SJCRH30 (cell line): ENCODE results near the gene SOX5. TPM values are rescaled to one million over a fixed set of nuclear protein-coding genes. Genes with fewer than 3 reads are reported as not detected.

Experiments used
- DNase-seq, 2 experiments: peaks; one replicate each; pipeline ENCODE4 v3.0.0-alpha.2; 2015 to 2020
- H3K27ac ChIP-seq: fragments of 250-450 bp; sonication (Bioruptor Pico); 2 replicates; pipeline ENCODE4 v1.5.1; 2020; ENCODE audit warnings: mild to moderate bottlenecking, moderate library complexity
- H3K27me3 ChIP-seq: fragments of 250-450 bp; sonication (Bioruptor Pico); 2 replicates; pipeline ENCODE4 v1.5.1; 2020; ENCODE audit warnings: mild to moderate bottlenecking, moderate library complexity
- H3K36me3 ChIP-seq: fragments of 250-450 bp; sonication (Bioruptor Pico); 2 replicates; pipeline ENCODE4 v1.5.1; 2020; ENCODE audit warnings: mild to moderate bottlenecking, moderate library complexity
- H3K4me1 ChIP-seq: fragments of 250-450 bp; sonication (Bioruptor Pico); 2 replicates; pipeline ENCODE4 v1.5.1; 2020; ENCODE audit warnings: mild to moderate bottlenecking, moderate library complexity
- H3K4me3 ChIP-seq: fragments of 250-450 bp; sonication (Bioruptor Pico); 2 replicates; pipeline ENCODE4 v1.5.1; 2020; ENCODE audit warnings: mild to moderate bottlenecking, moderate library complexity
- H3K9me3 ChIP-seq: fragments of 250-450 bp; sonication (Bioruptor Pico); replicated peaks from 2 replicates; pipeline ENCODE4 v1.5.1; 2020; ENCODE audit warnings: mild to moderate bottlenecking, moderate library complexity
- total RNA-seq: library from RNA; depleted of rRNA; stranded (reverse); fragments of >200 nt; shearing (Covaris generic); gene quantifications from 2 replicates; pipeline ENCODE4 v1.2.3, GENCODE V29; 2014

SOX5 gene
- total RNA-seq, 1 experiment from 2014 or later = 13.7 TPM

- Histone ChIP-seq H3K36me3 (no peaks in the 10 kb centered on the region), H3K9me3 (no peaks in the 10 kb centered on the region), H3K4me1 (peaks cover 14% of the 10 kb centered on the region), H3K4me3 (no peak overlapping the region), H3K27ac (peak overlapping the region; percentile 39), H3K27me3 (no peaks in the 10 kb centered on the region)
- peak; percentile 20 to 82 for DNase-seq
Observed at GRCh38 chr12:23687947-23688346, 261.5 kb downstream of the SOX5 start.

GRCh38 chr12:23686095-23686494 lies 263.4 kb downstream of the SOX5 start:
- Histone ChIP-seq H3K27me3 (no peaks in the 10 kb centered on the region), H3K9me3 (no peaks in the 10 kb centered on the region), H3K27ac (no peak overlapping the region), H3K36me3 (no peaks in the 10 kb centered on the region), H3K4me3 (no peak overlapping the region), H3K4me1 (peaks cover 14% of the 10 kb centered on the region)
- peak in 1 of 2 experiments; percentile 41 for DNase-seq

DNA sequence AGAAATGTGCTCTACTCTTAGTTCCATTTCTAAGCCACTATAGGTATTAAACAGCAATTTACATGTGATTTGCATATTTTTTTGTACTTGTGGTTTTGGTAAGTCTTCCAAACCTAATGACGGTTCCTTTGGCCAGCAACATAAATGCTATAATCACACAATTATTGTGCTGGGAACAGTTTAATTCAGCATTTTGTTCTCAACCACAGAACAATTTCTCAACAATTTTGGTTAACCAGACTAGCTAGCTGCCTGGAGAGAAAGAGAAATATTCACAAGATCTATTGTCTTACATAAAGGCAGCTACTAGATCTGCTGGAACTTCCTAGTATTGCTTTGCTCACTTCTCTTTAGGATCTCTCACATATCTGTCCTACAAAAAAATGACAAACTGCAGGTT lies 265.3 kb downstream of the SOX5 start:
- H3K4me3 ChIP-seq = no peak overlapping the region
- H3K9me3 ChIP-seq = no peaks in the 10 kb centered on the region
- no peak for DNase-seq
- no peaks in the 10 kb centered on the region for H3K36me3 ChIP-seq
- H3K4me1 ChIP-seq = peaks cover 14% of the 10 kb centered on the region
- H3K27me3 ChIP-seq = no peaks in the 10 kb centered on the region
- no peak overlapping the region for H3K27ac ChIP-seq

- Histone ChIP-seq H3K27ac (no peak overlapping the region), H3K4me3 (no peak overlapping the region), H3K27me3 (no peaks in the 10 kb centered on the region), H3K4me1 (no peaks in the 10 kb centered on the region; the same call in 1 of the 2 replicates), H3K36me3 (no peaks in the 10 kb centered on the region), H3K9me3 (no peaks in the 10 kb centered on the region)
- DNase-seq = no peak
Observed at GRCh38 chr12:23681237-23681636, 268.2 kb downstream of the SOX5 start.

DNA sequence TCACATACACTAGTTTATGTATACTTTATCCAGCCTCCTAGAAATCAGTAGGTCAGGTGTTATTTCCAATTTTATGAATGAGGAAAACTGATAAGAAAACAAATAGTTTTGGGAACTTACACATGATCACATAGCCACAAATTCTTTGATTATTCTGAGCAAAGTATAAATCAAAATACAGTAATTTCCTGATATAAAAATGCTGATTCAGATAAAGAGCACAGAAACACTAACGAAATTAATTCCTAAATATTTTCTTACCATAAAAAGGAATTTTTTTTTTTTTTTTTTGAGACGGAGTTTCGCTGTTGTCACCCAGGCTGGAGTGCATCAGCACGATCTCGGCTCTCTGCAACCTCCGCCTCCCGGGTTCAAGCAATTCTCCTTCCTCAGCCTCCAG lies 275.4 kb downstream of the SOX5 start:
- no peaks in the 10 kb centered on the region for H3K36me3 ChIP-seq
- H3K27me3 ChIP-seq = no peaks in the 10 kb centered on the region
- H3K4me1 ChIP-seq = no peaks in the 10 kb centered on the region
- no peaks in the 10 kb centered on the region for H3K9me3 ChIP-seq
- H3K4me3 ChIP-seq = no peak overlapping the region
- no peak for DNase-seq
- no peak overlapping the region for H3K27ac ChIP-seq

GRCh38 chr12:23671881-23672280 lies 277.6 kb downstream of the SOX5 start:
- H3K27ac ChIP-seq = no peak overlapping the region
- no peak for DNase-seq
- H3K9me3 ChIP-seq = no peaks in the 10 kb centered on the region
- no peaks in the 10 kb centered on the region for H3K36me3 ChIP-seq
- no peak overlapping the region for H3K4me3 ChIP-seq
- H3K4me1 ChIP-seq = no peaks in the 10 kb centered on the region
- no peaks in the 10 kb centered on the region for H3K27me3 ChIP-seq

GRCh38 chr12:23670684-23671083 lies 278.8 kb downstream of the SOX5 start:
- no peaks in the 10 kb centered on the region for H3K36me3 ChIP-seq

DNA sequence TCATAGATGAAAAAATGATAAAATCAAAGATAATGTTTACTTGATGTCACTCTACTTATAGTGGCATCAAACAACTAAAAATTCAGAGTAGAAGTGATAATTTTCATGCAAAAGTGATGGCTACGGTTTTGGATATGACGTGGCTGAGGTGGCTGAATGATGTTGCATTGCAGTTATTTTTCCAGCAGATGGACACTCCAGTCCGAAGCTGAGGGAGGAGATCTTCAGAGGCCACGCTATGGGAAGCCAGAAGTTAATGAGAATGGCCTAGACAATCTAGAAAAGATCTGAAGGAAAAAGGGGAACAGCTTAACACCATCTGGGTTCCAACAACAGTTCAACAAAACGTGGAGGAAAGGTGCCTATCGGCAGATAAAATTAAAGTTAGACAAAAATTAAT lies 279.8 kb downstream of the SOX5 start:
- H3K4me3 ChIP-seq = no peak overlapping the region
- H3K36me3 ChIP-seq = no peaks in the 10 kb centered on the region
- no peak for DNase-seq
- H3K27me3 ChIP-seq = no peaks in the 10 kb centered on the region
- no peaks in the 10 kb centered on the region for H3K4me1 ChIP-seq
- no peak overlapping the region for H3K27ac ChIP-seq
- H3K9me3 ChIP-seq = no peaks in the 10 kb centered on the region

More at GRCh38 chr12:23670684-23671083, 278.8 kb downstream of the SOX5 start:
- no peak for DNase-seq
- Histone ChIP-seq H3K27me3 (no peaks in the 10 kb centered on the region), H3K4me1 (no peaks in the 10 kb centered on the region), H3K27ac (no peak overlapping the region), H3K9me3 (no peaks in the 10 kb centered on the region), H3K4me3 (no peak overlapping the region)

DNA sequence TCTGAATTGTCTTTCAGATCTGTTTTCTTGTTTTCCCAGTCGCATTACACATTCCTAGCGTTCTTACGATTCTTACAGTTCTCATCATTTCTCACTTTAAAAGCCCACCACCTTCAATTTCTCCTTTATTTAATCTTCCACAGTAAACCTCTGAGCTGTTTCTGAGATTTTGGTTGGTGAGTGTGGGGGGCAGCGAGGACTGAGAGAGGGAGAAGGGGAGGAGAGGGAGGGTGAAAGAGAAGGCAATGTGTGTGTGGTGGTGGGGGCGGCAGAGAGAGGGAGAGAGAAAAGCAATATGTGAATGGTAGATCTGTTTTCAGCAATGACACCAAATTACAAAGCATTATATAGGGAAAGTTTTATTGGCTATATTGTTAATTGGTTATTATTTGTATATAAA lies 282.6 kb downstream of the SOX5 start:
- Histone ChIP-seq H3K9me3 (no peaks in the 10 kb centered on the region), H3K36me3 (no peaks in the 10 kb centered on the region), H3K27ac (no peak overlapping the region), H3K4me3 (no peak overlapping the region), H3K4me1 (no peaks in the 10 kb centered on the region), H3K27me3 (no peaks in the 10 kb centered on the region)
- no peak for DNase-seq

DNA sequence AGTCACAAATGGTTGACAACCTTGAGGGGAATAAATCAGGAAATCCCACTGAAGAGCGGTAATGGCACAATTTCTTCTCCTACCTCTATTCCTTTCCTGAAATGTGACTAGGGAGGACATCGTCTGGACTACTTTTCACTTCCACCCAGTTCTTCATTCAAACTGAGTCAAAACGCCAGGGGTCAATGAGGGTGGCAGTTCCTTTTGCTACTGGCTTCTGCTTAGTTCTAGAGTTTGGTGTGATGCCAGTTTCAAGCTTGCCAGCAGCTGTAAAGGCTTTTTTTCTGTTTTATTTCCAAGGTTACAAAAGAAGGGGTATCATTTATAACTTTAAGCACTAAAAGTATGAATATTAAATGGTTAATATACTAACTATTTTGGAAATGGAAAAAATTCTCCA lies 286.5 kb downstream of the SOX5 start:
- no peak for DNase-seq
- H3K4me3 ChIP-seq = no peak overlapping the region
- no peaks in the 10 kb centered on the region for H3K4me1 ChIP-seq
- H3K27me3 ChIP-seq = no peaks in the 10 kb centered on the region
- H3K36me3 ChIP-seq = no peaks in the 10 kb centered on the region
- no peak overlapping the region for H3K27ac ChIP-seq
- H3K9me3 ChIP-seq = no peaks in the 10 kb centered on the region

DNA sequence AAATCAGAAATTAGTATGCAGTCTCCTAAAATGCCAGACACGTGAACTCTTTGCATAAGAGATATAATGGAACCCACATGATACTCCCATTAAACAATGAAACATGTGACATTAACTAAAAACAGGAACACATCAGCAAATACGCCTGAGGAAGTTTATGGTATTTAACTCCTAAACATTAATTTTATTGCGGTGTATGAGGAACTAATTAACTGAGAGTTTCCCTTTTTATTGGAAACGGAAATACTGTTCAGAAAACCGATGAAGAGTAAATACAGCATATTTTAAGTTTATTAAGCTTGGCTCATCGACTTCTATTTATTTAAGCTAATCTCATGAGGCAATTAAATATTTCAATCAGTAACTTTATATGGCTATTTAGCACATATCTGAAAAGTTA lies 290.3 kb downstream of the SOX5 start:
- Histone ChIP-seq H3K27ac (no peak overlapping the region), H3K4me3 (no peak overlapping the region), H3K9me3 (no peaks in the 10 kb centered on the region), H3K27me3 (no peaks in the 10 kb centered on the region), H3K36me3 (no peaks in the 10 kb centered on the region), H3K4me1 (no peaks in the 10 kb centered on the region)
- no peak for DNase-seq

DNA sequence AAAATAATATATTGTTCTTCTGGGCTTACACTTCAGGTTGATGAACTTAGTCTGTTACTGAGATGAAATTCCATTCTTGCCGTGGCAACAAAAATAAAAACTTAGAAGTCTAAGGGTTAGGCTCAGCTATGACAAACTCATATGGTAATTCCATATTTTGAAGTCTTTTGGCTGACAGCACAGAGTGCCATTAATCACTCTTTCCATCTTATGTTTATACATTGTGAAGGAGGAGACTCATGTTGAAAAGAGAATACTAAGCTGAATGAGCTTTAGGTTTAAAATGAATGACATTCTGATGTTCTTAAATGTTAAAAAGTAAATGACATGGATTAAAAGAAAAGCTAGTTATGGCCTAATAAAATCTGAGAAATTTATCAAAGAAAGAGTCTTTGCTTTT lies 291.9 kb downstream of the SOX5 start:
- no peak overlapping the region for H3K27ac ChIP-seq
- DNase-seq = no peak
- H3K4me3 ChIP-seq = no peak overlapping the region
- no peaks in the 10 kb centered on the region for H3K36me3 ChIP-seq
- H3K9me3 ChIP-seq = no peaks in the 10 kb centered on the region
- no peaks in the 10 kb centered on the region for H3K4me1 ChIP-seq
- H3K27me3 ChIP-seq = no peaks in the 10 kb centered on the region

DNA sequence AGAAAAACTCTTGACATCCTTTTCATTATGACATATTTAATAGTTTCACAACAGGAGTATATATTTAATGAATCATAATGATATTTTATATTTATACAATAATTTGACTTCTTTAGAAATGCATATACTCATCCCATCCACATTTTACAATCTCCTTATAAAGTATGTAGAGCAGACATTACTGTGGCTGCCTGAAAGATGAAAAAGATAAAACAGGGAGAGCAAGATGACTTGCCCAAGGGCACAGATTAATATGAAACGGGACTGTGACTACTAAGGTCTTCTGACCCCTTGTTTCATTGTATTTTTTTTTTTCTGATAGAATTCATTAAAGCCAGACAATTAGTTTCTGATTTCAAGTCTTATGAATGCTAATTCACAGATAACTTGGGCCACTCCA lies 293.6 kb downstream of the SOX5 start:
- Histone ChIP-seq H3K4me1 (no peaks in the 10 kb centered on the region), H3K9me3 (no peaks in the 10 kb centered on the region), H3K36me3 (no peaks in the 10 kb centered on the region), H3K27me3 (no peaks in the 10 kb centered on the region), H3K27ac (no peak overlapping the region), H3K4me3 (no peak overlapping the region)
- DNase-seq = no peak

DNA sequence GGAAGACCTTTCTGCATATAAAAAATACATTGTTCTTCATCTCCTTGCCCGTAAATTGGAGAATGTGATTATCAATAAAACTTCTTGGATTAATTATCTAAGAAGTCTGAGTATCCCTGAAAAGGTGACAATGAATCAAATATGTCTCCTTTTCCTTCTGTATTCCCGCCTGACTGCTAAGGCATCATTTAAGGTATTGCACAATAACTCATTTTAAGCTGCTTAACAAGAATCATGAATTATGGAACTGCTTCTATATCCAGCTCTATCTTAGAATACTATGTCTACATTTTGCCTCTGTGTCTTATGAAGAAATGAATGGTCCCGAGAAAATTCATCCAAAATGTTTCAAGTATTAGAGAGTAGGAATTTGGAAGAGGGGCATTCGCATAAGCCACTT lies 294.4 kb downstream of the SOX5 start:
- no peak for DNase-seq
- H3K4me3 ChIP-seq = no peak overlapping the region
- no peaks in the 10 kb centered on the region for H3K36me3 ChIP-seq
- no peak overlapping the region for H3K27ac ChIP-seq
- H3K27me3 ChIP-seq = no peaks in the 10 kb centered on the region
- H3K4me1 ChIP-seq = no peaks in the 10 kb centered on the region
- H3K9me3 ChIP-seq = no peaks in the 10 kb centered on the region

GRCh38 chr12:23648546-23648945 lies 300.9 kb downstream of the SOX5 start:
- H3K27me3 ChIP-seq = no peaks in the 10 kb centered on the region

GRCh38 chr12:23640754-23641153 lies 308.7 kb downstream of the SOX5 start:
- DNase-seq = no peak

More at GRCh38 chr12:23648546-23648945, 300.9 kb downstream of the SOX5 start:
- H3K4me3 ChIP-seq = no peak overlapping the region
- H3K36me3 ChIP-seq = no peaks in the 10 kb centered on the region
- no peaks in the 10 kb centered on the region for H3K4me1 ChIP-seq
- no peak overlapping the region for H3K27ac ChIP-seq
- DNase-seq = no peak
- H3K9me3 ChIP-seq = no peaks in the 10 kb centered on the region

DNA sequence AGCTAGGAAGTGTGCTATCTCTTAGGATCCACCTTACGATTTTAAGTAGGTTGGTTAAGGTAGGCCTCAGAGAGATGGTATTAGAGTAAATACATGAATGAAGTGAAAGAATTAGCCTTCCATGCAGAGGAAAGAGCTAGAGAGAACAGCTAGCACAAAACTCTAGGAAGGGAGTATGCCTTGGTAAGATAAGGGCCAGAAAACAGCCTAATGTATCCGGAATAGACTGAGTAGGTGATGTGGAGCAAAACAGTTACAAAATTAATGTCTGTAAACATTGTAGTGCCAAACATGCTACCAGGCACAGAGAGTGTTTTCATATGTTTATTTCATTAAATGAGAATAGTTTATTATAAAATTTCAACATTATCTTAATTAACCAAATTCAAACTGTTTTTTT lies 315.1 kb downstream of the SOX5 start:
- no peak overlapping the region for H3K27ac ChIP-seq
- no peaks in the 10 kb centered on the region for H3K36me3 ChIP-seq
- H3K27me3 ChIP-seq = no peaks in the 10 kb centered on the region
- H3K9me3 ChIP-seq = no peaks in the 10 kb centered on the region
- H3K4me3 ChIP-seq = no peak overlapping the region
- H3K4me1 ChIP-seq = peaks cover 16% of the 10 kb centered on the region
- DNase-seq = no peak

More at GRCh38 chr12:23640754-23641153, 308.7 kb downstream of the SOX5 start:
- Histone ChIP-seq H3K9me3 (no peaks in the 10 kb centered on the region), H3K4me3 (no peak overlapping the region), H3K27ac (no peak overlapping the region), H3K36me3 (no peaks in the 10 kb centered on the region), H3K27me3 (no peaks in the 10 kb centered on the region), H3K4me1 (no peaks in the 10 kb centered on the region)
